K562 (cell line): ENCODE data around the gene GPATCH4. TPM values are rescaled to one million over a fixed set of nuclear protein-coding genes. Genes with fewer than 3 reads are reported as not detected.

Experiments used
- PCBP2 ChIP-seq: fragments of 200-400 bp; formaldehyde crosslinking; IDR thresholded peaks from 2 replicates; pipeline ENCODE4 v1.6.1; 2018; ENCODE audit warnings: low read length, low read depth, mild to moderate bottlenecking, moderate library complexity; ENCODE audit not compliant: poor library complexity, severe bottlenecking
- SRSF7 ChIP-seq: fragments of 200-400 bp; formaldehyde crosslinking; optimal IDR thresholded peaks from 2 replicates; pipeline ENCODE3; 2017; ENCODE audit warnings: mild to moderate bottlenecking, low read depth, low read length
- ZNF282 ChIP-seq: sonication (generic); formaldehyde crosslinking; IDR thresholded peaks from 2 replicates; pipeline ENCODE4 v1.8.1; 2023; ENCODE audit warnings: missing genetic modification reagents
- ZNF436 ChIP-seq: fragments of 250-450, 450-650 bp; sonication (Bioruptor Pico); formaldehyde crosslinking; IDR thresholded peaks from 2 replicates; pipeline ENCODE4 v1.7.0; 2020; ENCODE audit warnings: mild to moderate bottlenecking
- ZNF696 ChIP-seq: fragments of 250-450 bp; sonication (Bioruptor Pico); conservative IDR thresholded peaks from 2 replicates; pipeline ENCODE4 v1.4.0; 2020; ENCODE audit warnings: mild to moderate bottlenecking, moderate library complexity
- polyA plus RNA-seq, 8 experiments: library from polyadenylated mRNA; depleted of rRNA in 4 of 8; stranded (reverse) in 5 of 8; unstranded in 3 of 8; fragments of >200 nt; fragmentation: Nextera tagmentation in 2 of 8; fragmentation: Illumina TruSeq in 1 of 8; extraction: Ambion mirVana in 2 of 8; extraction: Trizol in 1 of 8; gene quantifications; 2 replicates each; pipeline versions ENCODE4 v1.2.1 to v1.2.3, GENCODE V29; 2011 to 2014; ENCODE audit warnings: inconsistent platforms in 1 of 8, missing spikeins in 1 of 8
- total RNA-seq, 7 experiments: library from RNA; depleted of rRNA in 6 of 7; stranded (reverse); fragments of >200 nt in 6 of 7; fragmentation: Illumina TruSeq in 2 of 7; extraction: Trizol in 2 of 7; gene quantifications; 2 replicates each; pipeline versions ENCODE4 v1.2.1 to v1.2.3, GENCODE V29; 2011 to 2021; ENCODE audit warnings: low replicate concordance in 1 of 7
- TF ChIP-seq, protein P1 (sequence below), 2 experiments: fragments of 450-650 bp in 1 of 2; sonication (generic) in 1 of 2; formaldehyde crosslinking in 1 of 2; IDR thresholded peaks; 2 replicates each; pipeline versions ENCODE4 v1.7.1 to v1.9.0; 2016 to 2022; ENCODE audit warnings: inconsistent platforms in 1 of 2, mild to moderate bottlenecking in 1 of 2, missing genetic modification reagents in 1 of 2
- TF ChIP-seq, protein P2 (sequence below): fragments of 200-800 bp; sonication (Bioruptor generic); IDR thresholded peaks from 2 replicates; pipeline ENCODE4 v1.6.1; 2016; ENCODE audit warnings: missing genetic modification characterization, missing compliant biosample characterization
- TF ChIP-seq, protein P3 (sequence below): fragments of 250-450 bp; sonication (Bioruptor Pico); IDR thresholded peaks from 2 replicates; pipeline ENCODE4 v1.4.0; 2020; ENCODE audit warnings: mild to moderate bottlenecking, moderate library complexity, borderline replicate concordance

GPATCH4 gene
- total and polyA plus RNA-seq, 9 of the 15 experiments (the other 6 are each of a cell fraction or from before 2014, with no cell fraction given) = 43.7 to 105 (median 76.5) TPM

DNA sequence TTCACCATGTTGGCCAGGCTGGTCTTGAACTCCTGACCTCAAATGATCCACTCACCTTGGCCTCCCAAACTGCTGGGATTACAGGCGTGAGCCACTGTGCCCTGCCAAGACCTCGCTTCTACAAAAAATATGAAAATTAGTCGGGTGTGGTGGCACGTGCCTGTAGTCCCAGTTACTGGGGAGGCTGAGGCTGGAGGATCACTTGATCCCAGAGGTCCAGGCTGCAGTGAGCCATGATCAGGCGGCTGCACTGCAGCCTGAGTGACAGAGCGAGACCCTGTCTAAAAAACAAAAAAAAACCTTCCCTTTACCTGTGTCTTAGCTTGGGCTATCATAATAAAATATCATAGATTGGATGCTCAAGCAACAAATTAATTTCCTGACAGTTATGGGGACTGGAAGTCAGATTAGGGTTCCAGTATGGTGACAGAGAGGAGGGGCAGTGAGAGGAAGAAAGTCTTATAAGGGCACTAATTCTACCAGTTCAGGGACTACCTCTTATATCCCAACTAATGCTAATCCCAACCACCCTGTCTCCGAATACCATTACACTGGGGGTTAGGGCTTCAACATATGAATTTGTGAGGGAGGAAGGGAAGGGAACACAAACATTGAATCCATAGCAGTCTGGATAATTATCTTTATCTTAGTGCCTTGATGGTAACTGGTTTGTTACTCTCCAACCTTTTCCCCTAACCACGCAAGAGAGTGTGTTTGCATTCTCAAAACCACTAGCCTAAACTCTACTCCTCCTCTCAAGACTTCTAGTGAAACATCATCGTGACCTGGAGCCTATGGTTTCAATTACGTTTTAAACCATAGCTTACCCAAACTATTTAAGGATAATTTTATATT, 10.7 kb downstream of the GPATCH4 start (continued):
- TF ChIP-seq, protein P1, sequence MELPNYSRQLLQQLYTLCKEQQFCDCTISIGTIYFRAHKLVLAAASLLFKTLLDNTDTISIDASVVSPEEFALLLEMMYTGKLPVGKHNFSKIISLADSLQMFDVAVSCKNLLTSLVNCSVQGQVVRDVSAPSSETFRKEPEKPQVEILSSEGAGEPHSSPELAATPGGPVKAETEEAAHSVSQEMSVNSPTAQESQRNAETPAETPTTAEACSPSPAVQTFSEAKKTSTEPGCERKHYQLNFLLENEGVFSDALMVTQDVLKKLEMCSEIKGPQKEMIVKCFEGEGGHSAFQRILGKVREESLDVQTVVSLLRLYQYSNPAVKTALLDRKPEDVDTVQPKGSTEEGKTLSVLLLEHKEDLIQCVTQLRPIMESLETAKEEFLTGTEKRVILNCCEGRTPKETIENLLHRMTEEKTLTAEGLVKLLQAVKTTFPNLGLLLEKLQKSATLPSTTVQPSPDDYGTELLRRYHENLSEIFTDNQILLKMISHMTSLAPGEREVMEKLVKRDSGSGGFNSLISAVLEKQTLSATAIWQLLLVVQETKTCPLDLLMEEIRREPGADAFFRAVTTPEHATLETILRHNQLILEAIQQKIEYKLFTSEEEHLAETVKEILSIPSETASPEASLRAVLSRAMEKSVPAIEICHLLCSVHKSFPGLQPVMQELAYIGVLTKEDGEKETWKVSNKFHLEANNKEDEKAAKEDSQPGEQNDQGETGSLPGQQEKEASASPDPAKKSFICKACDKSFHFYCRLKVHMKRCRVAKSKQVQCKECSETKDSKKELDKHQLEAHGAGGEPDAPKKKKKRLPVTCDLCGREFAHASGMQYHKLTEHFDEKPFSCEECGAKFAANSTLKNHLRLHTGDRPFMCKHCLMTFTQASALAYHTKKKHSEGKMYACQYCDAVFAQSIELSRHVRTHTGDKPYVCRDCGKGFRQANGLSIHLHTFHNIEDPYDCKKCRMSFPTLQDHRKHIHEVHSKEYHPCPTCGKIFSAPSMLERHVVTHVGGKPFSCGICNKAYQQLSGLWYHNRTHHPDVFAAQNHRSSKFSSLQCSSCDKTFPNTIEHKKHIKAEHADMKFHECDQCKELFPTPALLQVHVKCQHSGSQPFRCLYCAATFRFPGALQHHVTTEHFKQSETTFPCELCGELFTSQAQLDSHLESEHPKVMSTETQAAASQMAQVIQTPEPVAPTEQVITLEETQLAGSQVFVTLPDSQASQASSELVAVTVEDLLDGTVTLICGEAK (IDR thresholded peaks at IDR 0.05) = no peak
- TF ChIP-seq, protein P1 (CRISPR knock-in tag; IDR thresholded peaks at IDR 0.05) = no peak
- TF ChIP-seq, protein P2, sequence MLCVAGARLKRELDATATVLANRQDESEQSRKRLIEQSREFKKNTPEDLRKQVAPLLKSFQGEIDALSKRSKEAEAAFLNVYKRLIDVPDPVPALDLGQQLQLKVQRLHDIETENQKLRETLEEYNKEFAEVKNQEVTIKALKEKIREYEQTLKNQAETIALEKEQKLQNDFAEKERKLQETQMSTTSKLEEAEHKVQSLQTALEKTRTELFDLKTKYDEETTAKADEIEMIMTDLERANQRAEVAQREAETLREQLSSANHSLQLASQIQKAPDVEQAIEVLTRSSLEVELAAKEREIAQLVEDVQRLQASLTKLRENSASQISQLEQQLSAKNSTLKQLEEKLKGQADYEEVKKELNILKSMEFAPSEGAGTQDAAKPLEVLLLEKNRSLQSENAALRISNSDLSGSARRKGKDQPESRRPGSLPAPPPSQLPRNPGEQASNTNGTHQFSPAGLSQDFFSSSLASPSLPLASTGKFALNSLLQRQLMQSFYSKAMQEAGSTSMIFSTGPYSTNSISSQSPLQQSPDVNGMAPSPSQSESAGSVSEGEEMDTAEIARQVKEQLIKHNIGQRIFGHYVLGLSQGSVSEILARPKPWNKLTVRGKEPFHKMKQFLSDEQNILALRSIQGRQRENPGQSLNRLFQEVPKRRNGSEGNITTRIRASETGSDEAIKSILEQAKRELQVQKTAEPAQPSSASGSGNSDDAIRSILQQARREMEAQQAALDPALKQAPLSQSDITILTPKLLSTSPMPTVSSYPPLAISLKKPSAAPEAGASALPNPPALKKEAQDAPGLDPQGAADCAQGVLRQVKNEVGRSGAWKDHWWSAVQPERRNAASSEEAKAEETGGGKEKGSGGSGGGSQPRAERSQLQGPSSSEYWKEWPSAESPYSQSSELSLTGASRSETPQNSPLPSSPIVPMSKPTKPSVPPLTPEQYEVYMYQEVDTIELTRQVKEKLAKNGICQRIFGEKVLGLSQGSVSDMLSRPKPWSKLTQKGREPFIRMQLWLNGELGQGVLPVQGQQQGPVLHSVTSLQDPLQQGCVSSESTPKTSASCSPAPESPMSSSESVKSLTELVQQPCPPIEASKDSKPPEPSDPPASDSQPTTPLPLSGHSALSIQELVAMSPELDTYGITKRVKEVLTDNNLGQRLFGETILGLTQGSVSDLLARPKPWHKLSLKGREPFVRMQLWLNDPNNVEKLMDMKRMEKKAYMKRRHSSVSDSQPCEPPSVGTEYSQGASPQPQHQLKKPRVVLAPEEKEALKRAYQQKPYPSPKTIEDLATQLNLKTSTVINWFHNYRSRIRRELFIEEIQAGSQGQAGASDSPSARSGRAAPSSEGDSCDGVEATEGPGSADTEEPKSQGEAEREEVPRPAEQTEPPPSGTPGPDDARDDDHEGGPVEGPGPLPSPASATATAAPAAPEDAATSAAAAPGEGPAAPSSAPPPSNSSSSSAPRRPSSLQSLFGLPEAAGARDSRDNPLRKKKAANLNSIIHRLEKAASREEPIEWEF (CRISPR knock-in tag) = no peak
- TF ChIP-seq ZNF696 (CRISPR knock-in tag) (0 out of 2 replicates have a peak, but pooled peaks have one; percentile 20), ZNF282 (CRISPR knock-in tag) (no peak), PCBP2 (no peak), SRSF7 (no peak), ZNF436 (CRISPR knock-in tag) (0 out of 2 replicates have a peak, but pooled peaks have one; percentile 50)
- TF ChIP-seq, protein P3, sequence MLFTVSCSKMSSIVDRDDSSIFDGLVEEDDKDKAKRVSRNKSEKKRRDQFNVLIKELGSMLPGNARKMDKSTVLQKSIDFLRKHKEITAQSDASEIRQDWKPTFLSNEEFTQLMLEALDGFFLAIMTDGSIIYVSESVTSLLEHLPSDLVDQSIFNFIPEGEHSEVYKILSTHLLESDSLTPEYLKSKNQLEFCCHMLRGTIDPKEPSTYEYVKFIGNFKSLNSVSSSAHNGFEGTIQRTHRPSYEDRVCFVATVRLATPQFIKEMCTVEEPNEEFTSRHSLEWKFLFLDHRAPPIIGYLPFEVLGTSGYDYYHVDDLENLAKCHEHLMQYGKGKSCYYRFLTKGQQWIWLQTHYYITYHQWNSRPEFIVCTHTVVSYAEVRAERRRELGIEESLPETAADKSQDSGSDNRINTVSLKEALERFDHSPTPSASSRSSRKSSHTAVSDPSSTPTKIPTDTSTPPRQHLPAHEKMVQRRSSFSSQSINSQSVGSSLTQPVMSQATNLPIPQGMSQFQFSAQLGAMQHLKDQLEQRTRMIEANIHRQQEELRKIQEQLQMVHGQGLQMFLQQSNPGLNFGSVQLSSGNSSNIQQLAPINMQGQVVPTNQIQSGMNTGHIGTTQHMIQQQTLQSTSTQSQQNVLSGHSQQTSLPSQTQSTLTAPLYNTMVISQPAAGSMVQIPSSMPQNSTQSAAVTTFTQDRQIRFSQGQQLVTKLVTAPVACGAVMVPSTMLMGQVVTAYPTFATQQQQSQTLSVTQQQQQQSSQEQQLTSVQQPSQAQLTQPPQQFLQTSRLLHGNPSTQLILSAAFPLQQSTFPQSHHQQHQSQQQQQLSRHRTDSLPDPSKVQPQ (CRISPR knock-in tag) = no peak
